GM21737 (cell line): ENCODE data around the gene LSMEM2.
A peak's percentile ranks its signal among the peaks of the same experiment; 100 is the strongest.
"Not testable (repeated sequence)": the region's sequence is repeated elsewhere in the genome, so short reads cannot be mapped to it uniquely, and the experiment has no call there.

Experiments
- ATAC-seq: cut with Tn5 transposase; IDR thresholded peaks from one replicate; pipeline ENCODE4 v1.9.1; 2021; ENCODE audit warnings: mild to moderate bottlenecking, moderate library complexity; ENCODE audit not compliant: unreplicated experiment

The LSMEM2 gene

DNA sequence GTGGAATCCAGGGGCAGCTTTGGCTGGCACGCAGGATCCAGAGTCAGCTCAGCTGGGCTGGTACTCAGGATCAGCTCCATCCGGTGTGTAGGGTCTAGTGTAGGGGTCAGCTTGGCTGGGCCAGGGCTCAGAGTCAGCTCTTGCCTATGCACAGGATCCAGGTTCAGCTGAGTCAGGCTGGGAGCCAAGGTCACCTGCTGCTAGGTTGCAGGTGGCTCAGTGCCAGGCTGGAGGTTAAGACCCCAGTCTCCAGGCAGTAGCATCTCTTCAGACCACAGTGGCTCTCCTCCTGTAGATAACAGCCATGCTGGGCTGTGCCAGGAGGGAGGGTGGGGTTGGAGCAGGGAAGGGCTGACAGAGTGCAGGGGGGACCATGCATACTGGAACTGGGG, 18.5 kb downstream of the LSMEM2 start:
- no peak for ATAC-seq

GRCh38 chr3:50297896-50298725, 19.2 kb downstream of the LSMEM2 start:
- no peak for ATAC-seq

DNA sequence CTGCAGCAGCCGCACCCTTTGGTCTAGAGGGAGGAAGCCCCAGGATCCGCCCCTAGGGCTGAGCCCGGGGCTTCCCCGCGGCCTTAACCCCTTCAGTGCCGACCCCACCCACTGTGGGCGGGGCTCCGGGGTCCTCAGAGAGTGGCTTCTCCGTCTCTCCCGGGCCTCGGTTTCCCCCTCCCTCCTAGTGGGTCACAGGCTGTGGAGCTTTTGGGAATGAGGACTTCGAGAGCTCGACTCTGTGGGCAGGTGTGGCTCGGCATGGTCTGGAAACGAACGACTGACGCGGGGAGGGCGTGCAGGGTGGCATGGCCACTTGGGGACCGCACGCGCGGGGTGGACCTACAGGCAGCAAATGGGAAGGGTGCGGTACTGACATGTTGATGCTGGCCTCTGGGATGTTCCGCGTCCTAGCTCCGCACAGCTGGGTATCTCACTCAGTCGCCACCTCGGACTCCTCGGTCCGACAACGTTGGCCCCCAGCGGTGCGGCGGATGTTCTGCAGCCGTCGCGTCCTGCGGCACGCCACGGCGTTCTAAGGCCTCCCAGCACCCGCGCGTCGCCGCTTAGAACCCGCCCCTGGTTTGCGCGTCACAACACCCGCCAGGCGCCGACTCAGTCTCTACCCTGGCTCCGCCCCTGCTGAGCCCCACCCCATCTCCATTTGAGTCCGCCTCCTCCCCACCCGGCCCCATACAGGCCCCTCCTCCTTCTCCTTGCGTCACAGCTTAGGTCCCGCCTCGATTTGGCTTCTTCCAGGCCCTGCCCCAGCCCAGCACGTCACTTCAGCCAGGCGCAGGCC, 20.1 kb downstream of the LSMEM2 start, which contains the start of the genes HYAL3 and NAA80:
Gene HYAL3, minus strand, starts transcription at position 570 of the 802 bp plus-strand sequence. CDS start 3,803 bp downstream, outside the sequence.
Gene NAA80, minus strand, starts transcription at position 570 of the 802 bp plus-strand sequence. CDS start 1,942 bp downstream, outside the sequence.
- peak; percentile 81 for ATAC-seq

GRCh38 chr3:50299638-50299928, 20.7 kb downstream of the LSMEM2 start:
- no peak for ATAC-seq

GRCh38 chr3:50299929-50300680, 21.2 kb downstream of the LSMEM2 start:
- ATAC-seq: no peak

DNA sequence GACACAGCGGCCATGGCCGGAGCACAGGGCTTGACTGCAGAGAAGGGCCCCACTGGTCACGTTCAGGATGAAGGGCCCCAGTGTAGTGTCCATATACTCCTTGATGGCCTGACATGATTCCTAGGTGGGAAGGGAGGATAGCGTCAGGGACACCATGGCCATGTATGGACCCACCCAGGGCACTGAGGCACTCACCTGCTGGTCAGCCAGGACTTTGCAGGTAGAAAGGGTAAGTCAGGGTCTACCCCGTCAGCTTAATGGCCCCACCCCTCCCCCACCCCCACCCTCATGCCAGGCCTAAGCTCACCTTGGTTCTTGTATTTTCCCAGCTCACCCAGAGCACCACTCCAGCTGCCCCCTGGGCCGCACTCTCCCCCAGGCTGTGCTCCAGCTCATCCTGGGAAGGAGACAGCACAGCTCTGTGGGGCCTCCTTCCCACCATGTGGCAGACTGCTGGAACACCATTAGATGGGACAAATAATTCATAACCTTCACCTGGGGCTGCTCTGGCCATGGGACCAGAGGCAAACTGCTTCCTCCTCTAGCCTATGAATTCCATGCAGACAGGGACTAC, 21.9 kb downstream of the LSMEM2 start:
- ATAC-seq: no peak

DNA sequence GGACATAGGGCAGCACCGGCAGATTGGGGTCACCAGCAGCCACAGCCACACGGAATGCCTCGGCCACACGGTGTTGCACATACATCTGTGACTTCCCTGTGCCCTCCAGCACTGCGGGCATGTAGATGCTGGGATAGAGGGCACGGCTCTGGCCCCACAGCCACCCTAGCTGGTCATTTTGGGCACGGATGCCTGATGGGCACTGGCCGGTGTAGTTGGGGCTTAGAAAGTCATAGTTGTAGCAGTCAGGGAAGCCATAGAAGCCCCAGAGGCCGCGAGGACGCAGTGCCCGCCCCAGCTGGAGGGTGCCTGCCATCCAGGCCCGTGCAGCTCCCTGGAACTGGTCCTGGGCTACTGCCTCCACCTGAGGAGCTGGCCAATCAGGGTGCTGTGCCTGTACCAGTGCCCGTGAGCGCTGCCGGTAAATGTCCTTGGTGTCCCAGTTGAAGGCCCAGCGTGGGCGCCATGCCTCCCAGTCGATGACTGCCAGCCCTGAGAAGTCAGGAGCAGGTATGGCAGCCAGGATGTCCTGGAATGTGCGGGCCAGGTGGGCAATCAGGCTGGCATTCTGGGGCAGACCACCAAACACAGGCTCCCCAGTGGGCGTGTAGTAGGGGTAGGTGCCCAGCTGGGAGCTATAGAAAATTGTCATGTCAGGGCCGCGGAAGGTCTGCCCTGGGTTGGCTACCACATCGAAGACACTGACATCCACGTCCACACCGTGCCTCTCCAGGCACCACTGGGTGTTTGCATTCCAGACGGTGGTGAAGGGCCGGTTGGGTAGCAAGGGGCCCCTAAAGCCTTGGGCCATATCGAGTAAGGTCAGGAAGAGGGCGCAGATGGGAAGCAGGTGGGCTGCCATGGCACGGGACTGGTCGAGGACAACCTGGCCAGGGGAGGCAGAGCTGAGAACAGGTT, 23.5 kb downstream of the LSMEM2 start:
- no peak for ATAC-seq

DNA sequence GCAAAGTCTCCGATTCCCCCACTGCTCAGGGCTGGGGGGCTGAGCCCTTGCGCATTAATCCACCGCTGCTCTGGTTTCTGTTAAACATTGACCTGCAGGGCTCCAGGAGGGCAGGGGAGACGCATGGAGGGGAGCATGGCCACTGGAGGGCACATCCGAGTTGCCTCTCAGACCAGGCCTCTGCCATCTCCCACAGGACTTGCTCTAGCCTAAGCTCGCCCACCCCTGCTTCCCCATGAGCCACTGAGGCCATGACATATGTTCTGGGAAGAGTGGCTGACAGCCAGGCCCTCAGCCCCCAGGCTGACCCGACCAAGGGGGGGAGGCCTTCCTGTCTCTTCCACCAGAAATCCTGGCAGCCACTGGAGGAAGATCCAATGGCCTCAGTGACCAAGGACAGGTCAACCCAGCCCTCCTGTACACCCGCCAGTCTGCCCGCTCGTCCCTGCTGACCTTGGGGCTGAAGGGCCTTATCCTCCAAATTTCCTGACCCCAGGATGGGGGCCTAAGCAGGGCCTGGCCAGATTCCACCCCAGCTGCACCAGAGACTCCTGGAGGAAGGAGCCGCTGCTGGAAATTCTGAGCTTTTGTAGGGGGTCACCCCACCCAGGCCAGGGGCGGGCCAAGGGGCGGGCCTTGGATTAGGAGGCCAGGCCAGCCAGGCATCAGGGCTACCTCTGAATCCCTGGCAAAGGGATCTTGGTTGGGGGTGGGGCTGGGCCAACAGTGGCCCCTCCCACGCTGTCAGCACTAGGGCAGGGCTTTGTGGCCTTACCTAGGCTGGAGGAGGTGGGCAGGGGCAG, 24.3 kb downstream of the LSMEM2 start, which contains the start of gene HYAL1:
Gene HYAL1, minus strand, starts transcription at position 562 of the 803 bp plus-strand sequence. CDS start 618 bp downstream, outside the sequence.
- no peak for ATAC-seq

GRCh38 chr3:50304601-50305000, 25.7 kb downstream of the LSMEM2 start:
- ATAC-seq: no peak

- ATAC-seq: not testable (repeated sequence)
Measured at GRCh38 chr3:50312041-50312440, 33.2 kb downstream of the LSMEM2 start.

DNA sequence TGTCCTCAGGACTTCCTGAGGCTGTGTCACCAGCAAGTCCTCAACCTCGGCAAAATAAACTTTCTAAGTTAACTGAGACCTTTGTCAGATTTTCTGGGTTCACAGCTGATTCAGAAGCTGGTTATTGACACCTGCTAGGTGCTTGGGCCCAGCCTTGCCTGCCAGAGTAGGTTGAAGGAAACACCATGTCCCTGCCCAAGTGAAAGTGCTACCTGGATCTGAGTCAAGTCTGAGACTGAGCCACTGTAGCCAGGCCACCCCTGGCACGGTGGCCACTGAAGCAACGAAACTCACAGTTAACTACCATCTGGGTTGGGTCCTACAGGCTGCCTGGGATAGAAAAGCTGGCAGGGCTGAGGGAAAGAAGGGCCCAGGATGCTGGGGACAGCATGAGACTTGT, 35.5 kb downstream of the LSMEM2 start:
- ATAC-seq: no peak

DNA sequence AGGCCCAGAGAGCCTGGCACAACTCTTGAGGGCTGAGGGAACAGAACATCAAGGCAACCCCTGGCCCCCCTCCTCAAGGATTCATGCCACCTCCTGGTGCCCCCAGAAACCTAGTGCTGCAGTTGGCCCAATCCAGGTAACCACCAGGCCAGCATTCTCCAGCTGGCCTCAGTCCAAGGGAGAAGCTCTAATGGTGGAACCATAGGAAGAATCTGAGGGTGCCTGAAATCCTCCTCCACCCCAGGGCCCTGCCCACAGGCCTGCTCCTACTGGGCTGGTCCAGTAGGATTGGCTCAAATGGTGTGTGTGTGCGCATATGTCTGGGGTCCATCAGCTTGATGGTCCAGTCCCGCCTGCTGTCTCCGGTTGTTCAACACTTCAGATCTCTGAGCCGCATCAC, 35.9 kb downstream of the LSMEM2 start:
- ATAC-seq: no peak

DNA sequence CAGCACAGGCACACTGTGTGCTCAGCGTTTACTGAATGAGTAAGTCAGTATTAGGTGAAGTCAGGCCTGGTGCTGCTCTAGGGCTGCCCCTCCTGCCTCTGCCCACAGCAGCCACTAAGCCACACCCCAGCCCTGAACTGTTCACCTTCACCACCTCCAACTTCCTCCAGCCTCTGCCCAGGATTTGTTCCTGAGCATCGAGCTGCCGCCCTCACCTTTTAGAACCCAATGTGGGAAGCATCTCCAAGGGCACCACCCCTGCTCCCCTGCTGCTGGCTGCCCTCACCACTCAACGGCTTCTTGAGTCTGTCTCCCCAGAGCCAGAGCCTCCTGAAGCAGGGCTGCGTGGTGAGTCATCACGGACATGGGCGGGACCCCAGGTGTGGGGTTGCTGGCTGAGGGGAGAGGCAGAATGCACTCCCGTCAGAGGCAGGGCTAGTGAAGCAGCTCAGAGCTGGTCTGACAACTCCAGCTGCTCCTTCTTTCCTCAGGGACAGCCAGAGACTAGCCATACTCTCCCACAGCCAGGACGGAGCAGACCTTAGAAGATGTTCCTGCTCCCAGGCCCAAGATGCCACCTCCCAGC, 37.9 kb downstream of the LSMEM2 start:
- no peak for ATAC-seq

GRCh38 chr3:50317300-50317699, 38.4 kb downstream of the LSMEM2 start:
- no peak for ATAC-seq

GRCh38 chr3:50318163-50318562, 39.3 kb downstream of the LSMEM2 start:
- no peak for ATAC-seq

- ATAC-seq: no peak
Measured at GRCh38 chr3:50318615-50319014, 39.7 kb downstream of the LSMEM2 start.

DNA sequence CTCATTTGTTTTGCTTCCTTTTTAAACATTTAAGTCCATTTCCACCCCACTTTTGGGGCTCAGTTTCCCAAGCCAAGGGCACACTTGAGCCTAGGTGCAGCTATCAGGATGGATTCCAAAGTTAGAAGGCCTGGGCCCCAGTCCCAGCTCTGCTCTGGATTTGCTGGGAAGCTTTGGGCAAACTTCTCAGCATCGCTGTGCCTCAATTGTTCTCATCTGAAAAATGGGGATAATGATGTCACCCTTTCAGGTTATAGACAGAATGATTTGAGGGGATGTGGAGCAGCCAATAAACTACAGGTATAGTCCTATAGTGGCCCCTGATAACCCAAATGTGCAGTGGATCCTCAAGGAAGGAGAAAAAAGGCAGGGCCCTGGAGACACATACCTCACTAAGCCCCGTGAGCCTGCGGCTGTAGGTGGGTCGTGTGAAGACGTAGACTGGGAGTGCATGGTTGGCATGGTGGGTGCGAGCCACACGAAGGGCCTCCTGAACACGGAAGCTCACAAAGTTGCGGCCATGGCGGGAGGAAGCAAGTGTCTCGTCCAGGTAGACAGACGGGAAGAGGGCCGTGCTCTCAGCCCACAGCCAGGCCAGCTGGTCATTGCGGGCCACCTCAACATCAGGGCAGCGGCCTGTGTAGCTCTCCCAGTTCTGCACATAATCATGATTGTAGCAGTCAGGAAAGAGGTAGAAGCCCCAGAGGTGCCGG, 40.5 kb downstream of the LSMEM2 start:
- ATAC-seq: no peak
